Activated CD4-positive, alpha-beta memory T cell treated with anti-CD3 and anti-CD28 coated beads for 36 hours (primary cell): ENCODE measurements around the gene WNT3A. TPM values are rescaled to one million over a fixed set of nuclear protein-coding genes. Genes with fewer than 3 reads are reported as not detected.

Experiments used
- CTCF ChIA-PET: fragments of 350-600 bp; sonication (Branson Sonifier 250); formaldehyde crosslinking; loops from one replicate; lab custom pipeline; 2021; ENCODE audit warnings: antibody characterized with exemption, inconsistent platforms; lab: Charles Lee
- POLR2A ChIA-PET: fragments of 350-600 bp; sonication (Branson Sonifier 250); formaldehyde crosslinking; loops from one replicate; lab custom pipeline; 2021; ENCODE audit warnings: antibody characterized with exemption; lab: Charles Lee
- DNase-seq: peaks from one replicate; pipeline ENCODE4 v3.0.0-alpha.2; 2020
- H3K27ac Mint-ChIP-seq: one replicate; pipeline ENCODE4 v1.8.0; 2021; ENCODE audit warnings: mixed read lengths
- H3K27me3 Mint-ChIP-seq: one replicate; pipeline ENCODE4 v1.8.0; 2021; ENCODE audit warnings: mixed read lengths
- H3K36me3 Mint-ChIP-seq: one replicate; pipeline ENCODE4 v1.8.0; 2021; ENCODE audit warnings: mixed read lengths
- H3K4me1 Mint-ChIP-seq: one replicate; pipeline ENCODE4 v1.8.0; 2021; ENCODE audit warnings: low read depth, mixed read lengths
- H3K4me3 Mint-ChIP-seq: one replicate; pipeline ENCODE4 v1.8.0; 2021; ENCODE audit warnings: mild to moderate bottlenecking, mixed read lengths
- H3K9me3 Mint-ChIP-seq: one replicate; pipeline ENCODE4 v1.8.0; 2021; ENCODE audit warnings: mixed read lengths
- intact Hi-C: fragments of 100-400 bp; cut with micrococcal nuclease; formaldehyde crosslinking; loops from one replicate; pipeline ENCODE4 v1.15.1; 2023
- microRNA-seq: library from miRNA; unstranded; fragments of <30 nt; microRNA quantifications from one replicate; pipeline ENCODE4 v1.2.0, GENCODE V29; 2022; ENCODE audit warnings: borderline number of aligned reads, borderline microRNAs expressed, borderline replicate concordance
- total RNA-seq, 2 experiments: library from RNA; stranded (reverse); gene quantifications; one replicate each; pipeline ENCODE4 v1.2.3, GENCODE V29; 2021

WNT3A gene
- total RNA-seq, 2 experiments from 2014 or later = not detected

- ChIA-PET POLR2A (interaction anchor here (1.1 kb wide), 1 partner anchor 32 kb away, joined by 4 read pairs; the partner anchor contains the start of gene GUK1), CTCF (no interaction called here)
- H3K36me3 Mint-ChIP-seq = peaks cover 13% of the 10 kb centered on the region
- peak overlapping the region; percentile 84 for H3K27ac Mint-ChIP-seq
- intact Hi-C loops = no loop called here
- H3K4me1 Mint-ChIP-seq = peaks cover 35% of the 10 kb centered on the region
- DNase-seq = no peak
- H3K4me3 Mint-ChIP-seq = peak overlapping the region; percentile 89
- no peaks in the 10 kb centered on the region for H3K27me3 Mint-ChIP-seq
- H3K9me3 Mint-ChIP-seq = no peaks in the 10 kb centered on the region
Measured at GRCh38 chr1:228108055-228108690, 101.4 kb downstream of the WNT3A start.

DNA sequence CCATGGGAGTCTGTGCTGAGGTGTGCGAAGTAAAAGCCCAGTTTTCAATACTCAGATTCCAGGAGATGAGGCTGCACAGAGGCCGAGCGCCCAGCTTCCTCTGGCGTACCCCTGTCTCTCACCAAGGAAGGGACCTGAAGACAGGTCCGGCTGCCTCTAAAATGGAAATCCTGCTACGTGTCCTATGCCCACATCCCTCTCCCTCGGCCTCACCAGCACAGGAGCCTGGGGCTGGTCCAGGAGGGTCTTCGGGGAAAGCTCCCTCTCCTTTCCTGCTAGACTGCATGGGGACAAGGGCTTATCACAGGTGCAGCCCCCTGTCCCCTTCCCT, 101.9 kb downstream of the WNT3A start:
- DNase-seq = no peak
- H3K9me3 Mint-ChIP-seq = no peaks in the 10 kb centered on the region
- peak overlapping the region; percentile 84 for H3K27ac Mint-ChIP-seq
- H3K4me1 Mint-ChIP-seq = peaks cover 31% of the 10 kb centered on the region
- H3K27me3 Mint-ChIP-seq = no peaks in the 10 kb centered on the region
- POLR2A ChIA-PET = interaction anchor here (1.1 to 1.4 kb wide), 2 partner anchors 26 to 32 kb away, joined by 4 read pairs; partner anchors contain the start of genes ARF1 and GUK1
- peaks cover 10% of the 10 kb centered on the region for H3K36me3 Mint-ChIP-seq
- peak overlapping the region; percentile 89 for H3K4me3 Mint-ChIP-seq
- CTCF ChIA-PET = no interaction called here
- intact Hi-C loops = loop anchor here (1.0 kb wide), 3 partner anchors 26 to 58 kb away; partner anchors contain the start of genes ARF1 and GUK1

DNA sequence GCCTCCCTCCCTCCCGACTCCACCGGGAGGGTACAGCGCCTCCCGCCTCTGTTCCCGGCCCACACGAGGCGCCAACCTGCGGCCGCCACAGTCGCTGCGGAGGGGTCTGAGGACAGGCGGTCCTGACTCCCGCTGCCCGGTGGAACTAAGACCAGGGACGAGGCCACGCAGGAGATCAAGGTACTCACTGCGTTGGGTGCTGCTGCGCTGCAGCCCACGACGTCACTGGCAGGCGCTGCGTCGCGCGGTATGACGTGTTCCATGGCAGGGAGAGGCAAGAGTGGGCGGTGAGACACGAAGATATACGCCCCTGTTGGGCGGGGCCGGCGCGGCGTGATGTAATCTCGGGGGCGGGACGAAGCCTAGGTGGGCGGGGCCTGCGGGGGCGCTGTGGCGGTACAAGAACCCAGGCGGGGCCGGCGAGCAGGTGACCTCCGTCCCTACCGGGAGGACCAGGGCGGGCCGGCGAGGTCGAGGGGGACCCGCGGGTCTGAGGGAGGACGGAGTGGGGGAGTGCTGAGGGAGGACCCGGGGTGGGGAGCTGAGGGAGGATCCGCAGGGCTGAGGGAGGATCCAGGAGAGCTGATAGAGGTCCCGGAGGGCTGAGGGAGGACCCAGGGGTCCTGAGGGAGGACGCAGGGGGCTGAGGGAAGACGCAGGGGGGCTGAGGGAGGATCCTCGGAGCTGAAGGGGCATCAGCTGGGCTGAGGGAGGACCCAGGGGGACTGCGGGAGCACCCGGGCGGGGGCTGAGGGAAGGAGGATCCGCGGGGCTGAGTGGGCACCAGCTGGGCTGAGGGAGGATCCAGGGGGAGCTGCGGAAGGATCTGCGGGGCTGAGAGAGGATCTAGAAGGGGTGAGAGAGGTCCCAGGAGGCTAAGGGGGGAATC, 102.5 kb downstream of the WNT3A start, which contains the start of gene MRPL55:
TSS of gene MRPL55 (minus strand) at position 227 of the 889 bp plus-strand sequence. CDS start 1,039 bp downstream, outside the sequence.
- ChIA-PET POLR2A (interaction anchor here (1.1 to 1.4 kb wide), 4 partner anchors 27 to 355 kb away, joined by 3 to 4 read pairs (median 3); partner anchors contain the start of gene ARF1), CTCF (interaction anchor here (0.6 to 1.4 kb wide), 4 partner anchors 22 to 110 kb away, joined by 3 to 11 read pairs (median 3); no protein-coding TSS in a partner anchor)
- intact Hi-C loops = loop anchor here (1.0 kb wide), 3 partner anchors 27 to 57 kb away; partner anchors contain the start of genes ARF1 and GUK1
- peak within 1 kb of the TSS; percentile 89 for H3K4me3 Mint-ChIP-seq
- no peaks in the 10 kb centered on the region for H3K27me3 Mint-ChIP-seq
- no peaks in the 10 kb centered on the region for H3K9me3 Mint-ChIP-seq
- peak within 1 kb of the TSS; percentile 84 for H3K27ac Mint-ChIP-seq
- peaks cover 10% of the 10 kb centered on the region for H3K36me3 Mint-ChIP-seq
- peak; percentile 99 for DNase-seq
- H3K4me1 Mint-ChIP-seq = peaks cover 25% of the 10 kb centered on the region

GRCh38 chr1:228109962-228110488, 103.2 kb downstream of the WNT3A start:
- no peak for DNase-seq
- peaks cover 22% of the 10 kb centered on the region for H3K4me1 Mint-ChIP-seq
- peak overlapping the region; percentile 84 for H3K27ac Mint-ChIP-seq
- H3K27me3 Mint-ChIP-seq = no peaks in the 10 kb centered on the region
- peaks cover 10% of the 10 kb centered on the region for H3K36me3 Mint-ChIP-seq
- intact Hi-C loops = loop anchor here (1.0 kb wide), 3 partner anchors 28 to 56 kb away; partner anchors contain the start of genes ARF1 and GUK1
- POLR2A ChIA-PET = interaction anchor here (1.1 to 1.4 kb wide), 4 partner anchors 28 to 354 kb away, joined by 3 to 4 read pairs (median 3); partner anchors contain the start of gene ARF1
- H3K9me3 Mint-ChIP-seq = no peaks in the 10 kb centered on the region
- CTCF ChIA-PET = interaction anchor here (0.6 to 1.4 kb wide), 4 partner anchors 21 to 110 kb away, joined by 3 to 11 read pairs (median 3); no protein-coding TSS in a partner anchor
- H3K4me3 Mint-ChIP-seq = peak overlapping the region; percentile 89

DNA sequence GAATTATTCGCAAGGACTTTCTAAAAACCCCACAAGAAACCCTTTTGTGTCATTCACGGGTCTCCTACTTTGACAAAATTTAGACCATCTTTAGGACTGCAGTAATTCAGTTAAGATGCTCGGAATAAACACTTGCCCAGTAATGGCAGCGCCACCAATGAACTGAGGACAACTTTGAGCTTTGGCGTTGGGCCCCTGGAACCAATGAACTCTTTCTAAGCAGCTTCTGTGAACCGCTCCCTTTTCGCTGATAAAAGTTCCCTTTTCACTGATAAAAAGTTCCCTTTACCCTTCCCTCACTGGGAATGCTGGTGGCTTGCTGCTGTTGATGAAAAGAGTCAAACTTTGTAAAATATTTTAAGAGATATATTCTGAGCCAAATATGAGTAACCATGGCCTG, 103.8 kb downstream of the WNT3A start:
- H3K4me3 Mint-ChIP-seq = peak overlapping the region; percentile 12
- no peak overlapping the region for H3K27ac Mint-ChIP-seq
- CTCF ChIA-PET = interaction anchor here (1.1 to 1.4 kb wide), 3 partner anchors 20 to 111 kb away, joined by 3 to 11 read pairs (median 3); no protein-coding TSS in a partner anchor
- peaks cover 10% of the 10 kb centered on the region for H3K36me3 Mint-ChIP-seq
- no peak for DNase-seq
- POLR2A ChIA-PET = interaction anchor here (1.2 kb wide), 1 partner anchor 29 kb away, joined by 3 read pairs; no protein-coding TSS in a partner anchor
- H3K27me3 Mint-ChIP-seq = no peaks in the 10 kb centered on the region
- H3K9me3 Mint-ChIP-seq = no peaks in the 10 kb centered on the region
- intact Hi-C loops = no loop called here
- H3K4me1 Mint-ChIP-seq = peaks cover 22% of the 10 kb centered on the region

Small RNA genes within 50 kb of the gene (microRNA-seq; reads per million reads assigned to microRNA genes)
- 3.9 reads per million, percentile 5 among the genes with 10 or more reads in this experiment for gene MIR3620

Other genes starting within 250 kb of the WNT3A start
- gene PRSS38, start 191.3 kb upstream of the WNT3A start, total RNA-seq = not detected
- under 1 TPM; 0.07 to 0.12 TPM for gene WNT9A, start 59.1 kb upstream of the WNT3A start, total RNA-seq
- gene ARF1, start 75.7 kb downstream of the WNT3A start, total RNA-seq = 100 to 1,000 TPM; 346 to 355 TPM
- 10 to 100 TPM; 21.9 to 22.1 TPM for gene C1orf35, start 96.3 kb downstream of the WNT3A start, total RNA-seq
- gene MRPL55, start 102.3 kb downstream of the WNT3A start, total RNA-seq = 10 to 100 TPM; 51.1 to 52.7 TPM
- gene GUK1, start 133.3 kb downstream of the WNT3A start, total RNA-seq = 100 to 1,000 TPM; 229 to 239 TPM
- under 1 TPM; 0.41 to 0.57 TPM for gene GJC2, start 142.9 kb downstream of the WNT3A start, total RNA-seq
- gene IBA57, start 158.8 kb downstream of the WNT3A start, total RNA-seq = 1 to 10 TPM; 3.8 to 4.8 TPM
- 10 to 100 TPM; 14.3 to 14.9 TPM for gene OBSCN, start 201.0 kb downstream of the WNT3A start, total RNA-seq